ENCODE data around the gene PSPN.
A peak's percentile ranks its signal among the peaks of the same experiment; 100 is the strongest.
"Not testable (repeated sequence)": the region's sequence is repeated elsewhere in the genome, so short reads cannot be mapped to it uniquely, and the experiment has no call there.

Gene PSPN

DNA sequence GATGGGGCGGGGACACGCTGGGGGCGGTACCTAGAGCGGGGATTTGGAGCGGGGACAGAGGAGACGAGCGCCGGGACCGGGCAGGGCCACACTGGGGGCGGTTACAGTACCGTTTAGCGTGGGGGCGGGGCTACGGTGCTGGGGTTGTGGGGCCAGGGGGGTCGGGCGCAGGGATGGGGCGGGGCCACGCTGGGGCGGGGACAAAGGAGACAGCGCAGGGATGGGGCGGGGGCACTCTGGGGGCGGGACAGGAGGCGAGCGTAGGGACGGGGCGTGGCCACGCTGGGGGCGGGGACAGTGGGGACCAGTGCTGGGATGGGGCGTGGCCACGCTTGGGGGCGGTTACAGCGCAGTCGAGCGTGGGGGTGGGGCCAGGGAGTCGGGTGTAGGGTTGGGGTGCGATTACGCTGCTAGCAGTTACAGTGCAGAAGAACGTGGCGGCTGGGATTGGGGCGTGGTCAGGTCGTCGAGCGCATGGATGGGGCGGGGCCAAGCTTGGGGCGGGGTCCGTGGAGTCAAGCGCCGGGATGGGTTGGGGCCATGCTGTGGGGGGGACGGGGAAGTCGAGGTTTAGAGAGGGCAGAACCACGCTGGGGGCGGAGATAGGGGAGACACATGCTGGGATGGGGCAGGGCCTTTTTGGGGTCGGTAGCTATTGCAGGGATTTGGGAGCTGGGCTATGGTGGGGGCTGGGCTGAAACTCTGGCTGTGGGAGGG is 2.5 kb downstream of the PSPN start:
- peak; percentile 98 for DNase-seq (ENCODE audit: low read depth)

DNA sequence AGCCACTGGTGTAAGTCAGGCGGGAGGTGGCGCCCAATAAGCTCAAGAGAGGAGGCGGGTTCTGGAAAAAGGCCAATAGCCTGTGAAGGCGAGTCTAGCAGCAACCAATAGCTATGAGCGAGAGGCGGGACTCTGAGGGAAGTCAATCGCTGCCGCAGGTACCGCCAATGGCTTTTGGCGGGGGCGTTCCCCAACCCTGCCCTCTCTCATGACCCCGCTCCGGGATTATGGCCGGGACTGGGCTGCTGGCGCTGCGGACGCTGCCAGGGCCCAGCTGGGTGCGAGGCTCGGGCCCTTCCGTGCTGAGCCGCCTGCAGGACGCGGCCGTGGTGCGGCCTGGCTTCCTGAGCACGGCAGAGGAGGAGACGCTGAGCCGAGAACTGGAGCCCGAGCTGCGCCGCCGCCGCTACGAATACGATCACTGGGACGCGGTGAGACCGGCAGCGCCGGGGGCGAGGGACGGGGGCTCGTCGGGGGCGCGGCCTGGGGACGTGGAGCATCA is 3.1 kb downstream of the PSPN start, which contains the start of gene ALKBH7:
TSS of gene ALKBH7 (plus strand) at position 201 of the 502 bp plus-strand sequence. CDS start at position 228, 27 bp downstream.
- DNase-seq (ENCODE audit: low read depth), result peak; percentile 59

DNA sequence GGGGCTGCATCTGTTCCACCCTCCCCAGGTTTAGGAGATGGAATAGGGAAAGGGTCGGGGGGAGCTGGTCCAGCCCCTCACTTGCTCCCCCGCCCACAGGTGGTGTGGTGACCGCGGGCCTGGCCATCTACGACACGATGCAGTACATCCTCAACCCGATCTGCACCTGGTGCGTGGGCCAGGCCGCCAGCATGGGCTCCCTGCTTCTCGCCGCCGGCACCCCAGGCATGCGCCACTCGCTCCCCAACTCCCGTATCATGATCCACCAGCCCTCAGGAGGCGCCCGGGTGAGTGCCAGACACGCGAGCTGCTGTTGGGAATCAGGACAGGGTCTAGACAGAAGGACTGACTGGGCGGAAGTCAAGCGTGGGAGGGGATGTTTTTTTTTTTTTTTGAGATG is 11.4 kb downstream of the PSPN start:
- DNase-seq (ENCODE audit: low read depth), result no peak

DNA sequence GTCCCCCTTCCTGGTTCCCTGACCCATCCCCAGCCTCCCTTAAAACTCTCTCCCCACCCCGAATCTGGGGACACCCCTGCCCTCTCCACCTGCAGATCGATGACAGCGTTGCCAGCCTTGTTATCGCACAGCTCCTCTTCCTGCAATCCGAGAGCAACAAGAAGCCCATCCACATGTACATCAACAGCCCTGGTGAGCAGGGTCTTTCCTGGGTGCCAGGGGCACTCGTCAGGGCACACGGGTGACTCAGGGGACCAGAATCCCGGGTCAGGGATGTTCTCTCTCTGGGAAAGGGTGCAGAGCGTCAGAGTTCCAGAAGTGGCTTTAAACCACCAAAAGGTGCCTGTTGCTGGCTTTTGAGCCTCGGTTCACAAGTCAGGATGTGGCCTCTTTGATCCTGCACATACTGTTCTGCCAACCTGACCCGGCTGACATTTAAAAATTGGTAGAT is 13.4 kb downstream of the PSPN start:
- no peak for DNase-seq (ENCODE audit: low read depth)

DNA sequence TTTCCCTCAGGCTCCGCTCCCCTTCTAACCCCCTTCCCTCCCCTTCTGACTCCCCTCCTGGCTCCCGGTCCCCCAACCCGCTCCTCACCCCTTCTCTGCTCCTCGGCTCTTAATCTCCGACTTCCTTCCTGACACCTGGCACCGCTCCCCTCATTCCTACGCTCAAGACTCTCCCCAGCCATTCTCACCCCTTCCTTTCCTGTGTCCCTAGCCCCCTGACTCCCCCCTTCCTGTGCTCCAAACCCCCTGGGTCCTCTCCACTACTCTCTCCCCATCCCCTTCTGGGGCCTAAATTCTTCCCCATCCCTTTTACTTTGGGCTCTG is 13.7 kb downstream of the PSPN start:
- no peak for DNase-seq (ENCODE audit: low read depth)

DNA sequence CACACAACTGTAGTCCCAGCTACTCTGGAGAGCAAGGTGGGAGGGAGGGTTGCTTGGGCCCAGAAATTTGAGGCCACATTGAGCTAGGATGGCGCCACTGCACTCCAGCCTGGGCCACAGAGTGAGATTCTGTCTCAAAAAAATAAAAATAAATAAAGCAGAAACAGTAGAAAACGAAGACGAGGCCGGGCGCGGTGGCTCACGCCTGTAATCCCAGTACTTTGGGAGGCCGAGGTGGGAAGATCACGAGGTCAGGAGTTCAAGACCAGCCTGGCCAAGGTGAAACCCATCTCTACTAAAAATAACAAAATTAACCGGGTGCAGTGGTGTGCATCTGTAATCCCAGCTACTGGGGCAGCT is 14.9 kb downstream of the PSPN start:
- not testable (repeated sequence) for DNase-seq (ENCODE audit: low read depth)

DNA sequence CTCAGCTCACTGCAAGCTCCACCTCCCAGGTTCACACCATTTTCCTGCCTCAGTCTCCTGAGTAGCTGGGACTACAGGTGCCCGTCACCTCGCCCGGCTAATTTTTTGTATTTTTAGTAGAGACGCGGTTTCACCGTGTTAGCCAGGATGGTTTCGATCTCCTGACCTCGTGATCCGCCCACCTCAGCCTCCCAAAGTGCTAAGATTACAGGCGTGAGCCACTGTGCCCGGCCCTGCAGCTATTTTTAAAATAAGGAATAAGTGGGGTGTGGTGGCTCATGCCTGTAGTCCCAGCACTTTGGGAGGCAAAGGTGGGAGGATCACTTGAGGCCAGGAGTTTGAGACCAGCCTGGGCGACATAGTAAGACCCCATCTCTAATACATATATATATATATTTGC is 15.3 kb downstream of the PSPN start:
- DNase-seq (ENCODE audit: low read depth), result not testable (repeated sequence)

DNA sequence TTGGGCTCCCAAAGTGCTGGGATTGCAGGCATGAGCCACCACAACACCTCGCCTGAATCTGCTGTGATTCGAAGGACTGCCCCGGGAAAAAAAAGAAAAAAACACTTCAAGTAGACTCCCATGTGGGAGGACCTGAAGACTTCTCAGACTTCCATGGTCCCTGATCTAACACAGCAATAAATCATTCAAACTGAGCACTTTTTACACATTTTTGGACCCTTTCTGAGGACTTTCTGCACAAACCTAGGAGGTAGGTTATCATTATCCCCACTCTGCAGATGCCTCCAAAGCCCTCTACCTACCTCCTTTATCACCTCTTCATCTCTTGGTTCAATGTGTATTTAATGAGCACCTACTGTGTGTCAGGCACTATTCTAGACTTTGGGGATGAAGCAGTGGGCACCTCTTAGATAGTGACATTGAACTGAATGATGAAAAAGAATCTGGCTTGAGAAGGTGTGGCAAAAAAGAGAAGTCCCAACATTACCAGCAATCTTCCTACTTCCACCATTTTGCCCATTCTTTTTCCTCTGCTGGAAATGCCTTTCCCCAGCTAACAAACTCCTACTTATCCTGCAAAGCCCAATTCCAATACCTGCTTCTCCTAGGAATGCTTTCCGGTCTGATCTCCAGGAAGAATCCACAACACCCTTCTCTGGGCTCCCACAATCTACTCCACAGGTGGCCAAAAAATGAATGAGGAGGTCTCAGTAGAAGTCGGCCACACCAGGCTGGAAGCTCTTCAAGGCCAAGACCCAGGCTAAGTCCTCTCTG is 16.0 kb downstream of the PSPN start:
- DNase-seq (ENCODE audit: low read depth), result no peak

DNA sequence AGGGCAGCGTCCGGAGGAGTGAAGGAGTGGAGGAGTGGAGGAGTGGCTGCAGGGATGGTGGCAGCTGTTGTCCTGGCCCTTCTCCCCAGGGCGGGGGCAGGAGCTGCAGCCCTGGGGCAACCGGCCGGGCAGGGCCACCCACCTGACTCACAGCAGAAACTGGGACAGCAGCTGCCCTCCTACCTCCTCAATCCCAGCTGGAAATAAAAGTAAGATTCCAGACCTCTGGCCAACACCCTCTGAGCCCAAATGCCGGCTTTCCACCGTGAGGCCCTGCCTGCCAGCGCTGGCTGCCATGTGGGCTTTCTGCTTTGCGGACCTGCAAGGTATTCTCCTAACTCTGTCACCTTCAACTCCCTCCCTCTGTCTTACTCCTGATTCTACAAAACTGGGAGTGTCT is 17.7 kb downstream of the PSPN start:
- DNase-seq (ENCODE audit: low read depth), result no peak

DNA sequence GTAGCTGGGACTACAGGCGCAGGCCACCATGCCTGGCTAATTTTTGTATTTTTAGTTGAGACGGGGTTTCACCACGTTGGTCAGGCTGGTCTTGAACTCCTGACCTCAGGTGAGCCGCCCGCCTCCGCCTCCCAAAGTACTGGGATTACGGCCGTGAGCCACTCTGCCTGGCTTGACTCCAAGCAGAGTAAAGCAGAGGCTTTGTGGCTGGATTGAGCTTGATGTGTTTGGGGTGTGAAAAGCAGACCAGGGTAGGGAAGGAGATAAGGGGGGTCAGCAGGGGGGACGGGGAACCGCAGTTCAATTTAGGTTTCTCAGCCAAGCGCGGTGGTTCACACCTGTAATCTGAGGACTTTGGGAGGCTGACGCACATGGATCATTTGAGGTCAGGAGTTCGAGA is 18.6 kb downstream of the PSPN start:
- DNase-seq (ENCODE audit: low read depth), result no peak

DNA sequence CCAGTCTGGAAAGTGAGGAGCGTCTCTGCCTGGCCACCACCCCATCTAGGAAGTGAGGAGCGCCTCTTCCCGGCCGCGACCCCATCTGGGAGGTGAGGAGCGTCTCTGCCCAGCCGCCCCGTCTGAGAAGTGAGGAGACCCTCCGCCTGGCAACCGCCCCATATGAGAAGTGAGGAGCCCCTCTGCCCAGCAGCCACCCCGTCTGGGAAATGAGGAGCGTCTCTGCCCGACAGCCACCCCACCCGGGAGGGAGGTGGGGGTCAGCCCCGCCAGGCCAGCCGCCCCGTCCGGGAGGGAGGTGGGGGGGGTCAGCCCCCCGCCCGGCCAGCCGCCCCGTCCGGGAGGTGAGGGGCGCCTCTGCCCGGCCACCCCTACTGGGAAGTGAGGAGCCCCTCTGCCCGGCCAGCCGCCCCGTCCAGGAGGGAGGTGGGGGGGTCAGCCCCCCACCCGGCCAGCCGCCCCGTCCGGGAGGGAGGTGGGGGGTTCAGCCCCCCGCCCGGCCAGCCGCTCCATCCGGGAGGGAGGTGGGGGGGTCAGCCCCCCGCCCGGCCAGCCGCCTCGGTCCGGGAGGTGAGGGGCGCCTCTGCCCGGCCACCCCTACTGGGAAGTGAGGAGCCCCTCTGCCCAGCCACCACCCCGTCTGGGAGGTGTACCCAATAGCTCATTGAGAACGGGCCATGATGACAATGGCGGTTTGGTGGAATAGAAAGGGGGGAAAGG is 20.3 kb downstream of the PSPN start:
- not testable (repeated sequence) for DNase-seq (ENCODE audit: low read depth)

DNA sequence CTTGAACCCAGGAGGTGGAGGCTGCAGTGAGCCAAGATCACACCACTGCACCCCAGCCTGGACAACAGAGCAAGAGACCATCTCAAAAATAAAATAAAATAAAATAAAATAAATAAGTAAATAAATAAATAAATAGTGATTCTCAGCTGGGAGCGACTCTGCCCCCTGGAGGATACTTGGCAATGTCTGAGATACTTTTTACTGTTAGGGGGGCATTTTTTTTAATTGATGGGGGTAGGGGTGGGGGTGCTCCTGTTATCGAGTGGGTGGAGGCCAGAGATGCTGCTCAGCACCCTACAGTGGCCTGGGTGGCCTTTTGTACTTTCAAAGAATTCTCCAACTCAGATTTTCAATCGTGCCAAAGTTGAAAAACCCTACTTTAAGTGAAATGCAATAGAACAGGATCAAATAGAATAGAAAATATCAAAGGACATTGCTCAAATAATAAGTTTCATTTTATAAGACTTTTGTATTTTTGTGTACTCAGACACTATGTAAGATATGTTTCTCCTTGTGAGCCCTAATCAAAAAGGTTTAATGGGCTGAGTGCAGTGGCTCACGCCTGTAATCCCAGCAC is 21.5 kb downstream of the PSPN start:
- no peak for DNase-seq (ENCODE audit: low read depth)

DNA sequence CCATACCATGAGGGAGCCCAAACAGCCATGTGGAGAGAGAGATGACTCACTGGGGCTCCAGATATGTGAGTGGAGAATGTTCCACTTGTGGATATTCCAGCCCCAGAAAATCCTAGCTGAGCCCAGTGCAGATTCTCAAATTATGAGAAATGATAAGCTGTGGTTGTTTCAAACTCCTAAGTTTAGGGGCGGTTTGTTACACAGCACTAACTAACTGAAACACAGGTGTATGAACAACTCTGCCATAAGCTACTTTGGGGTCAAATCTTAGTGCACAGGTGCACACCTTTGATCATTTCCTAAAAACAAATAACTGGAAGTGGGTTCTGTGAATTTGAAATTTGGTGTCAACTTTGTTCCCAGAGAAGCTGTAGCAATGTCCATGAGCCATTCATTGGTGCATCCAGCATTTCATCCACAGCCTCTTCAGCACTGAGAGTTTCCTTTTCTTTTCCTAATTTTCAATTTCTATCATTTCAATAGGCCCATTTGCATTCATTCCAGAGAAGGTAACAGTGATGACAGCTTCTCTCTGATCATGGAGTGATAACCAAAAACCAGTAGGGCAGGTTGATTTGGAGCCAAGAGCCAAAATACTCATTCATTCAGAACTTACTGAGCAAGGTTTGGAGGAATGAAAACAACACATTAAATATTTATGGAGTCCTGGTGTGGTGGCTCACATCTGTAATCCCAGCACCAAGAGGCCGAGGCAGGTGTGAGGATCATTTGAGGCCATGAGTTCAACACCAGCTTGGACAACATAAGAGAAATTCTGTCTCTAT is 23.2 kb downstream of the PSPN start:
- no peak for DNase-seq (ENCODE audit: low read depth)

DNA sequence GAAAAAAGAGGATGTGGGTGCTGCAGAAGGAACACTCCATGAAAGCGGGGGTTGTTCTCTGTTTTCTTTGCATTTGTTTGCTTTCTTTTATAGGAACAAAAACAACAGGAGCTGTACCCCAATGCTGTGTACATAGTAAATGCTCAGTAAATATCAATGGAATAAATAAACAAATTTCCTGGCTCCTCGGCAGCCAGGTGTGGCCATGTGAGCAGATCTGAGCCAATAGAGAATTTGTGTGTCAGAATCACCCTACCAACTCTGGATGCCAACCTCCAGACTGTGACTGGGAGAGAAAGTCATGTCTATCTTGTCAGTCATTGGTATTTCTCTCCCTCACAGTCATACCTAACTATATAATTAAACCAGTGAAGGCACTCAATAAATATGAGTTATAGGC is 25.0 kb downstream of the PSPN start:
- no peak for DNase-seq (ENCODE audit: low read depth)

DNA sequence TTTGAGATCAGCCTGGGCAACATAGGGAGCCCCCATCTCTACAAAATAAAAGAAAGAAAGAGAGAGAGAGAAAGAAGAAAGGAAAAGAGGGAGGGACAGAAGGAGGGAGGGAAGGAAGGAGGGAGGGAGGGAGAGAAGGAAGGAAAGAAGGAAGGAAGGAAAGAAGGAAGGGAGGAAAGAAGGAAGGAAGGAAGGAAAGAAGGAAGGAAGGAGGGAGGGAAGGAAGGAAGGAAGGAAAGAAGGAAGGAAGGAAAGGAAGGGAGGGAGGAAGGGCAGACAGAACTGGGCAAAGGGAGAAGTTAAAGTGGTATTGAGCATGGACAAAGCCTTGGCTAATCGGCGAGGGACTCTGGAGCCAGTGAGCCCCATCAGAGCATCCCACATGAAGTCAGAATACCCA is 26.5 kb downstream of the PSPN start:
- not testable (repeated sequence) for DNase-seq (ENCODE audit: low read depth)

DNA sequence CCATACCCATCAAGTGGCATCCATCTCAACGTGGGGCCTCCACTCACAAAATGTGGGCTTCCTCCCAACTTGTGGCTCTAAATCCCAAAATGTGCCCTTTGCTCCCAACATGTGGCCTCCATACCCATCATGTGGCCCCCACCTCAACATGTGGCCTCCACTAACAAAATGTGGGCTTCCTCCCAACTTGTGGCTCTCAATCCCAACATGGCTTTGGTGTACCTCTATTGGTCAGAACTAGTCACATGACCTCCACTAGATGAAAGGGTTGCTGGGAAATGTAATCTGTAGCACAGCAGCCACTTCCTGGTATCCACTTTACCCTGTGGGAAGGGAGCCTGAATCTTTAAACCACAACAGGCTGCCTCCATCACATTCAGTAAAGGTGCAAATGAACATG is 32.3 kb downstream of the PSPN start:
- no peak for DNase-seq (ENCODE audit: low read depth)

DNA sequence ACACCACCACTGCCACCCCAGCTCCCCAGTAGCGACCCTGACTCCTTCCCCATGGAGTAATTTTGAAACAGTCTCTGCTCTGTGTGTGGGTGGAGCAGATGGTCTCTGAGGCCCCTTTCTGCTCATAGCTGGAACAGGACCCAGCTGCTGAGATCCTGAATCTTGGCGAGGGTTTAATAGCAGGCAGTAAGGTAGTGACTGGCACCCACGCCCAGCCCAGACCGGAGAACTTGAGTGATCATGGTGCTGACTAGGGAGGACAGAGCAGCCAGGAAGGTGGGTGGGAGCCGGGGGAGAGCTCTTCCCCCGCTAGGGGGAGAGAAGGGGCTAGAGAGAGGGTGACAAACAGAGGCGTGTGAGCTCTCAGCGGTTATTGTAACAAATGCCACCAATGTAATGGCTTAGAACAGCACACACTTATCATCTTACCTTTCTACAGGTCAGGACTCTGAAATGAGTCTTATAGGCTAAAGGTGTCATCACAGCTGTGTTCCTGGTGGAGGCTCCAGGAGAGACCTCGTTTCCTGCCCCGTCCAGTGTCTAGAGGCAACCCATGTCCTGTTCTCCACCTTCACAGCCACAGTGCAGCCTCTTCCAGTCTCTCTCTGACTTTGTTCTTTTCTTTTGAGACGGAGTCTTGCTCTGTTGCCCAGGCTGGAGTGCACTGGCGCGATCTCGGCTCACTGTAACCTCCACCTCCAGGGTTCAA is 35.1 kb downstream of the PSPN start:
- DNase-seq (ENCODE audit: low read depth), result no peak

DNA sequence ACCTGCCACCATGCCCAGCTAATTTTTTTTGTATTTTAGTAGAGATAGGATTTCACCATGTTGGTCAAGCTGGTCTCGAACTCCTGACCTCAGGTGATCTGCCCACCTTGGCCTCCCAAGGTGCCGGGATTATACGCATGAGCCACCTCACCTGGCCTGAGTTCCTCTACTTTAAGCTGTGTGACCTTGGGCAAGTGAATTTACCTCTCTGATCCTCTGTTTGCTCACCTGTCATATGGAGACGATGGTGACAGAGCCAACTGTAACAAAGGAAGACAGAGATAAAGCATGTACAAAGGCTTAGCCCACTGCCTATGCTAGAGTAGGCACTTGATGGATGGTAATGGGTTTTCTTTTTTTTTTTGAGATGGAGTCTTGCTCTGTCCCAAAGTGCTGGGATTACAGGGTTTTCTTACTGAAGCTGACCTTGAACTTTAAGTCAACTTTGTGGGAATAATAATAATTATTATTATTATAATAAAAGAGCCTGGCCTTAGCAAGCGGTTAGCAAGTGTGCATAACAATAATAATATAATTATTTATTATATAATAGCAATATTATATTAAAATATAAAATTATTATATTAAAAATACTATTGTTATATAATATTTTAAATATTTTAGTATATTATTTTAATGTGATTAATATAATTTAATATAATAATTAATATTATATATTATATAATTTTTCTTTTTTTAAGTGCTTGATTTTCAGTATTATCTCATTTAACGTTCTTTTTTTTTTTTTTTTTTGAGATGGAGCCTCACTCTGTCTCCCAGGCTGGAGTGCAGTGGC is 41.0 kb downstream of the PSPN start:
- DNase-seq (ENCODE audit: low read depth), result no peak

DNA sequence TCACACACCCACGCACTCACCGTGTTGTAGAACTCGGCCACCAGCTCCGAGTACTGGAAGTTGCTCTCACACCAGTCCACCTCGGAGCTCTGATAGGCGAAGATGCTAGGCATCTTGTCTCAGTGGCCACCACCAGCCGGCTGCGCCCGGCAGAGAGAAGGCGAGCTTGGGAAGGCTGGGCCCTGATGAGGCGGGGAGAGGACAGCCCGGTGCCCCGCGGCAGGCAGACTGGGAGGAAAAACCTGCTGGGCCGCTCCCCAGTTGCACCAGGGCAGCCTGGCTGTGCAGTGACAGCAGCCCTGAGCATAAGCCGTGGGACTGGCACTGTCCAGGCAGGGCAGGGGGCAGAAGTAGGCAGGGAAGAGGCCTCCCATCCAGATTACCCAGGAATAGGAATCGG is 42.3 kb downstream of the PSPN start, which contains the start of gene ACER1:
TSS of gene ACER1 (minus strand) at position 174 of the 400 bp plus-strand sequence. CDS start at position 113, 61 bp downstream.
- no peak for DNase-seq (ENCODE audit: low read depth)

DNA sequence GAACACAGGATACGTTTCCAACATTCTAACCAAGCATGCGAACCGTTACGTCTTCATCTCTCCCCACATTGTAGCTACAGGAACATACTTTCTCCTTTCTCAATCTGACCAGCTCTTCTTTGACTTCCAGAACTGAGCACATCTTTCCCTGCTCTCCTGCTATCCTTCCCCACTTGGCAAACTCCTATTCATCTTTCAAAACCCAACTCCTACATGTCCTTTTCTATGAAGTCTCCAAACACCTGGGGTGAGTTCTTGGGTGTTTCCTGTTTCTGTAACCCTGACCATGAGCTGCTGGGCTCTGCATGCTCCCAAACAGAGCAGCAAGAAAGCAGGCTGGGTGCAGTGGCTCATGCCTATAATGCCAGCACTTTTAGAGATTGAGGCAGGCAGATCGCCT is 48.9 kb downstream of the PSPN start:
- no peak for DNase-seq (ENCODE audit: low read depth)

Measured in stimulated activated CD8-positive, alpha-beta memory T cell treated with anti-CD3 and anti-CD28 coated beads, Interleukin-15, amount 100 ng/mL, for 24 hours (primary cell).